Activated CD8-positive, alpha-beta memory T cell treated with anti-CD3 and anti-CD28 coated beads, Interleukin-2, amount 50 U/mL, for 24 hours (primary cell): ENCODE data around the gene SPTBN2.

ENCODE experiments used
- DNase-seq: peaks from one replicate; pipeline ENCODE4 v3.0.0-alpha.2; 2020; ENCODE audit errors: extremely low read depth

Gene SPTBN2

GRCh38 chr11:66639066-66639813 lies 89.8 kb downstream of the SPTBN2 start:
- DNase-seq = no peak

DNA sequence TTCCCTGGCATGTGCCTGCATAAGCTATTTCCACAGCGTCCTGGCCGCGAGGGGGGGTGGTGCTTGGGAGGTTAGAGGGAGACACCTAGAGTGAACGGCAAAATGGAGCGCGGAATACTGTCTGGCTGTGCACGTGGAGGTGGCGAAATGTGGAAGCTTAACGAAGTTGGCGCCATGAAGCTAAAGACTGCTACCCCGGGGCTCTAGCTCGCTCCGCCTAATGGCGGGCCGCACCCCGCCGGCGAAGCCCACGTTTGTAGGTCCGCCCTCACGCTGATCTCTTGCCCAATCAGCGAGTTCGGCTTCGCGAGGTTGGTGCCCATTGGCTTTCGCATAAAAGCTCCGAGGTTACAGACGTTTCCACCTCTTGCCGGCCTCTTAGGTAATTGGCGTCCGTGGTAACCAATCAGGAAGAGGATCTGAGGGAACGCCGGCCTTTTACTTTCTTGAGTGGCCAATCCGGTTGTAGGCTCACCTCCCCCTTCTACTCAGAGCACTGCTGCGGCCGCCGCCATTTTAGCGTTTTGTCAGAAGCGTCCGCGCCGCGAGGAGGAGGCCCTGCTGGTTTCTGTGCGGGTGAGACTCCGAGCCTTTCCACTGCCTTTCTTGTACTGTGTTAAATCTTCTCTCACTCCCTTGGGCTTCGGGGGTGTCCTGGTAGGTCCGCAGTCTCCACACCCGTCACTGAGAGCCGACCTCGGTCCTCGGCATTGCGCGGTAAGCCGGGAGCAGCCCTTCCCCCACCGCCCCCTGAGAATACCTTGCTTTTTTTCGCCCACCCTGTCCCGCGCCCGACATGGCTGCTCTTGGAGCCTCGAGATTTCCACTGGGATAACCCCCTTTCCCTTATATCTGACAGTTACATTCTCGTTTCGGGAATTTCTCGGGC lies 90.6 kb downstream of the SPTBN2 start, which contains the start of gene RBM4:
Gene RBM4, plus strand, starts transcription at position 527 of the 889 bp plus-strand sequence. CDS start 1,009 bp downstream, outside the sequence.
- DNase-seq = peak; percentile 95

GRCh38 chr11:66637557-66638176 lies 91.3 kb downstream of the SPTBN2 start:
- no peak for DNase-seq

GRCh38 chr11:66636411-66636810 lies 92.6 kb downstream of the SPTBN2 start:
- no peak for DNase-seq
